GM12878 (cell line): ENCODE data around the gene ELP4.

Experiments
- EZH2 ChIP-seq: IDR thresholded peaks from 2 replicates; pipeline ENCODE4 v1.6.1; 2012; ENCODE audit warnings: low read depth, mild to moderate bottlenecking, control low read depth, inconsistent platforms, low read length, borderline replicate concordance; ENCODE audit not compliant: control insufficient read depth
- TF ChIP-seq, protein P1 (sequence below), 3 experiments: IDR thresholded peaks in 2 of 3; conservative IDR thresholded peaks in 1 of 3; 2 replicates each; pipeline ENCODE4 v1.5.1; 2011; ENCODE audit warnings: low read depth in 3 of 3, low read length in 3 of 3, mild to moderate bottlenecking in 3 of 3, control low read depth in 2 of 3, moderate library complexity in 2 of 3, inconsistent platforms in 1 of 3, mixed read lengths in 1 of 3; ENCODE audit not compliant: control insufficient read depth in 2 of 3, insufficient read depth in 1 of 3; ENCODE audit errors: extremely low read depth in 1 of 3

DNA sequence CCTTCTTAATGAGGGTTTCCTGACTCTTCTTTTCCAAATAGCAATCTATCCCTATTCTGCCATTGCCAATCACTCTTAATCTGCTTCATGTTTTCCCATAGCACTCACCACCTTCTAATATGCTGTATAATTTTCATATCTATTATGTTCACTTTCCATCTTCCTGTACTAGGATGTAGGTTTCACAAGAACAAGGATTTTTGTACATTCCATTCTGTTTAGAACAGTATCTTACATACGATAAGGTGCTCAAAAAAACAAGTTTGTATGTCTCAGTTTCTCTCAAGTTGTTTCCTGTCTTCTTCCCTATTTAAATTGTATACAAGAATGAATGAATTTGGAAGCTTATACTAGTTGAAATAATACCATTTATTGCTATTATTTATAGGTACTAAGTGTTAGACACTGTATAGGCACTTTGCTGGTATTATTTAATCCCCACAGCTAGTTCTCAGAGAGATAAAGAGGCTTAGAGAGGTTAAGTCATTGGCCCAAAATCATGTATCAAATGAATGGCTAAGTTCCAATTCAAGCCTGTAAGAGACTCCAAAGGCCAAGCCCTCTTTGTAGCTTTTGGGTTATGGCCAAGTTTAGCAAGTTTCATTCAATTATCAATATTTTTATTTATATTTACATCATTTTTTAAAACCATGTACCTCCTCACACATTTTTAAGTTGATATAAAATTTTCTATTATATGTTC lies 166.9 kb downstream of the ELP4 start:
- TF ChIP-seq, protein P1, sequence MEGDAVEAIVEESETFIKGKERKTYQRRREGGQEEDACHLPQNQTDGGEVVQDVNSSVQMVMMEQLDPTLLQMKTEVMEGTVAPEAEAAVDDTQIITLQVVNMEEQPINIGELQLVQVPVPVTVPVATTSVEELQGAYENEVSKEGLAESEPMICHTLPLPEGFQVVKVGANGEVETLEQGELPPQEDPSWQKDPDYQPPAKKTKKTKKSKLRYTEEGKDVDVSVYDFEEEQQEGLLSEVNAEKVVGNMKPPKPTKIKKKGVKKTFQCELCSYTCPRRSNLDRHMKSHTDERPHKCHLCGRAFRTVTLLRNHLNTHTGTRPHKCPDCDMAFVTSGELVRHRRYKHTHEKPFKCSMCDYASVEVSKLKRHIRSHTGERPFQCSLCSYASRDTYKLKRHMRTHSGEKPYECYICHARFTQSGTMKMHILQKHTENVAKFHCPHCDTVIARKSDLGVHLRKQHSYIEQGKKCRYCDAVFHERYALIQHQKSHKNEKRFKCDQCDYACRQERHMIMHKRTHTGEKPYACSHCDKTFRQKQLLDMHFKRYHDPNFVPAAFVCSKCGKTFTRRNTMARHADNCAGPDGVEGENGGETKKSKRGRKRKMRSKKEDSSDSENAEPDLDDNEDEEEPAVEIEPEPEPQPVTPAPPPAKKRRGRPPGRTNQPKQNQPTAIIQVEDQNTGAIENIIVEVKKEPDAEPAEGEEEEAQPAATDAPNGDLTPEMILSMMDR (IDR thresholded peaks at IDR 0.05 in 2 of 3, conservative IDR thresholded peaks at IDR 0.05 in 1 of 3; ENCODE audit: control insufficient read depth in 2 of 3, extremely low read depth in 1 of 3, insufficient read depth in 1 of 3, low read depth in 3 of 3, low read length in 3 of 3): no peak
- TF ChIP-seq EZH2: no peak
